ENCODE results near the gene MAP3K6.
A peak's percentile ranks its signal among the peaks of the same experiment; 100 is the strongest.

Gene MAP3K6

DNA sequence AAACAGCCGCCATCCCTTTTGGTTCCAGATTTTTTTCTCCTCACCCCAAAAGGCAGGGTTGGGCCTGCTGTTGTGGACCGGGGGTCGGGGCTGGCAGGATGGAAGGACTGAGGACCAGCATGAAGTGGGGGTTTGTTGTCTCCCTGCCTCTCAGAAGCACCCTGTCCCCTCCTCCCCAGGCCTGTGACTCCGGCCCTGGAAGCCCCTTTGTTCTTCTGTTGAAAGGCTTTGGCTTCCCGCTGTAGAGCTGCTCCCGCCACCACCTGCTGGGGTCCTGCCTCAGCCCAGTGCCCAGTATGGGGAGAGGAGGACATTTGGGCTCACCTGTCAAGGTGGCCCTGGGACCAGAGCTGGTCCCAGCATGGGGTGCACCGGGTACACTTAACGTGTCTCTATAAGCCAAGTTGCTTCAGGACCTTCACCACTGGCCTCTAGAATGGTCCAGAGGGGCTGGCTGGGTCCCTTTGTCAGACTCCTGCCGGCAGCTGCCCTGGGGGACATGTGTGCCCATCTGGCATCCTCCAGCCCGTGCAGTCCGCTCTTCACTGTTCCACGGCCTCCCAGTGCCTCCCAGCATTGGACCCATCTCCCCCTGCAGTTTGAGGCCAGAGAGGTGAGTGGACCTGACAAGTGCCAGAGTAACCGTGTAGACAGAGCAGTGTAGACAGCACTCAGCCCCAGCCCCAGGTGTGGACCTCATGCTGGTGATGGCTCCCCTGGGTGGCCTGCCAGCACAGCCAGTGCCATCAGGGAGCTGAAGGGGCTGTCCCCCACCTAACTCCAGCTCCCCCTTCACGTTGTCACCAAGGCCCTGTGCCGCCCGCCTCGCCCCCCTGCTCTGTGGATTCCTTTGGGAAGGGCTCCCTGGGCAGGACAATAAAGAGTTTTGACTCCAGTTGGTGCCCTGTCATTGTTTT lies 31.0 kb downstream of the MAP3K6 start:
- Mint-ChIP-seq H3K4me1 (ENCODE audit: low read depth) (peaks cover 36% of the 10 kb centered on the region), H3K27ac (no peak overlapping the region), H3K4me3 (no peak overlapping the region), H3K9me3 (no peaks in the 10 kb centered on the region), H3K27me3 (no peaks in the 10 kb centered on the region), H3K36me3 (ENCODE audit: low read depth) (peaks cover 76% of the 10 kb centered on the region)
- intact Hi-C loops (cut with micrococcal nuclease): no loop called here

DNA sequence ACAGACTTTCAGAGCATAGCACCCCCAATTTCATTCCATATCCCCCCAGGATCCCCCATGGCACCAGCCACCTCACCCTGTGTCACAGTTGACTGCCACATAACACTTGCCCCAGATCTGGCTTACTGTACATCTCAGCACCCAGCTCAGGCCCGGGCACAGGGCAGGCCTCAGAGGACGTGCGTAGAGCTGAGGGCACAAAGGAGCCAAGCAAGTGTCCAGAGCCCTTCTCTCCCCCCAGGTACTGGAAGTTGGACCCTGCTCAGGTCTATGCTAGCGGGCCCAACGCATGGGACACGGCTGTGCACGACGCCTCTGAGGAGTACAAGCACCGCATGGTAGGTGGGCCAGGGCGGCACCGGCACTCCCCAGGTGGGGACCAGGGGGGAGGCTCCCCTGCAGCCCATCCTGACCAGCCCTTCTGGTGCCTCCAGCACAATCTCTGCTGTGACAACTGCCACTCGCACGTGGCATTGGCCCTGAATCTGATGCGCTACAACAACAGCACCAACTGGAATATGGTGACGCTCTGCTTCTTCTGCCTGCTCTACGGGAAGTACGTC lies 33.0 kb downstream of the MAP3K6 start:
- Mint-ChIP-seq H3K4me3 (no peak overlapping the region), H3K27me3 (no peaks in the 10 kb centered on the region), H3K36me3 (ENCODE audit: low read depth) (peaks cover 94% of the 10 kb centered on the region), H3K4me1 (ENCODE audit: low read depth) (peaks cover 35% of the 10 kb centered on the region), H3K27ac (no peak overlapping the region), H3K9me3 (no peaks in the 10 kb centered on the region)
- intact Hi-C loops (cut with micrococcal nuclease): no loop called here

DNA sequence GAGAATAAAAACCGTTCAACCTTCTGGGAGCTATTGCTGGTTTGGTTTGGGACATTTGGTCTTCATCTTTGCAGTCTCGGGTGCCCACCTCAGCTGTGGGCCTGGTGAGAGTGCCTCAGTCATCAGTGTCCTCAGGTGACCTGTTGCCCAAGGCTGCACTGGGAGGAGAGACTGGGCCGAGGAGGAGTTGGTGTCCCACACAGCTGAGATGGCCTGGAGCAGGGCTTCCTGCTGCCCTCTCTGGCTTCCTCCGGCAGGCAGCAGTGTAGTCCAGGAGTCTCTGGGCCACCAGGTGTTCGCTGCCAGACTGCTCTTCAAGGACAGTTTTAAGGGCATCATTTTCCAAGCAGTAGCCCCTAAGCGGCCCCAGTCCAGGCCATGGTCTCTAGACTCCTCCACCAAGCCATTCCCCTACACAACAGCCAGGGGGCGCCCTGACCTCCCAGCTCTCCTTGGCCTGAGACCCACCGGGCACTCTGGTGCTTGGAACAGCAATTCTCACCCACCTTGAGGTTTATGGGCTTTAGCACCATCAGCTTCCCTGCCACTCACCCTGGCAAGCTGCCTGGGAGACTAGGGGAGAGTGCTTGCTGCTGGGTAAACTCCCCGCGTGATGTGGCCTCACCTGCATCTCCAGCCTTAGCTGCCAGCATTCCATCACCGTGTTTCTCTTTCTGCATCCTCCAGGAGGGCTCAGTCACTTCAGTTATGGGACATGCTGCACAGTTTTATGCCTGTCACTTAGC lies 34.1 kb downstream of the MAP3K6 start:
- Mint-ChIP-seq H3K27me3 (no peaks in the 10 kb centered on the region), H3K4me1 (ENCODE audit: low read depth) (peaks cover 44% of the 10 kb centered on the region), H3K27ac (peak overlapping the region; percentile 24), H3K9me3 (no peaks in the 10 kb centered on the region), H3K36me3 (ENCODE audit: low read depth) (peaks cover 95% of the 10 kb centered on the region), H3K4me3 (no peak overlapping the region)
- intact Hi-C loops (cut with micrococcal nuclease): no loop called here

DNA sequence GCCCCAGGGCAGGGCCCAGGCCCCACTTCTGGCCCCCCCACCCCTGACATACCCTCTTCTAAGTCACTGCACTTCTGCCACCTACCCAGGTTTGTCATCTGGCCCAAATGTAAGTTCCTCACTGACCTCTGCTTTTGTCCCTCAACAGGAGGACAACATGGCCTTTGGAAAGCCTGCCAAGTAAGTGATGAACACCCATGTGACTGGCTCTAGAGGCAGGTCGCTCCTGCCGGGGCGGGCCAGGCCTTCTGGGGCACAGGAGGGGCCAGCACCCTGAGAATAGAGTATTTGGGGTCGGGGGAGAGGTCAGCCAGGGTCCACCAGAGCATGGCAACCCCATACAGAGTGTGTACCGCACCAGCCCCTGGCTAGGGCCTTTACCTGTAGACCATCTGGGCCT lies 34.8 kb downstream of the MAP3K6 start:
- no peak overlapping the region for H3K4me3 Mint-ChIP-seq
- peaks cover 45% of the 10 kb centered on the region for H3K4me1 Mint-ChIP-seq (ENCODE audit: low read depth)
- intact Hi-C loops (cut with micrococcal nuclease): no loop called here

DNA sequence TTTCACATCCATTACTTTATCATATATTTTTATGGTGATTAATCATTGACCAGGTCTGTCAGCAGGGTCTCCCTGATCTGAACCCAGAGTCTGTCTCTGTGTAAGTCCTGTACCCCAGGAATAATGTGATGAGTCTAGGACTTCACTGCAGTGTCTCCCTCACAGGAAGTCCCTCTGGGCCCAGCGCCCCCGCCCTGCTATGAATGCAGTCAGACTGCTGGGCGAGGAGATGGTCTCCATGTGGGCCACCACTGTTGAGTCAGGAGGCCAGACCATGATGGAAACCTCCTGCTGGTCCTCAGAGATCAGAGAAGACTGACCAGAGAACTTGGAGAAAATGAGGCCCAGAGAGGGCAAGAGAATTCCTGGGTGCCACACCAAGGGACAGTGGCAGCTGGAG lies 35.3 kb downstream of the MAP3K6 start:
- no peak overlapping the region for H3K4me3 Mint-ChIP-seq
- H3K4me1 Mint-ChIP-seq (ENCODE audit: low read depth): peaks cover 50% of the 10 kb centered on the region
- no peak overlapping the region for H3K27ac Mint-ChIP-seq
- intact Hi-C loops (cut with micrococcal nuclease): no loop called here
- H3K27me3 Mint-ChIP-seq: no peaks in the 10 kb centered on the region
- H3K36me3 Mint-ChIP-seq (ENCODE audit: low read depth): peaks cover 89% of the 10 kb centered on the region
- H3K9me3 Mint-ChIP-seq: no peaks in the 10 kb centered on the region

More for the DNA sequence above, 34.8 kb downstream of the MAP3K6 start:
- Mint-ChIP-seq H3K9me3 (no peaks in the 10 kb centered on the region), H3K27me3 (no peaks in the 10 kb centered on the region), H3K27ac (peak overlapping the region; percentile 24), H3K36me3 (ENCODE audit: low read depth) (peaks cover 94% of the 10 kb centered on the region)

DNA sequence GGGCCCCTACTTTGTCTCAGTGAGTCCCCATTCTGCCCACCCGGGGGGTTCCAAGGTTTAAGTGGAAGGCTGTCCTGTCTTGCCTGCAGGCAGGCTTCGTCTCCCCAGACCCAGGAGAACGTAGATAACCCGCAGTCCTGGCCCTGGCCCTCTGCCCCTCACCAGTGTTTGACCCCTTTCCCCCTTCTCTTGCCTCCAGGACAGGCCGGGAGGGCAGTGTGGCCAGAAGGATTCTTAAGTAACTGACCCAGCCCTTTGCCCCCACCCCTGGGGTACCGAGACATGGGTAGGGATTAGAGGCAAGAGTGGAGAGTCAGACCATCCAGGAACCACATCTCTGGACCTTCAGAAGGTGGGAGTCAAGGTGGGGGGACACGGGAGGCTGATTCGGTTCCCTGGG lies 36.0 kb downstream of the MAP3K6 start:
- Mint-ChIP-seq H3K36me3 (ENCODE audit: low read depth) (peaks cover 87% of the 10 kb centered on the region), H3K4me1 (ENCODE audit: low read depth) (peaks cover 57% of the 10 kb centered on the region), H3K9me3 (no peaks in the 10 kb centered on the region), H3K27ac (no peak overlapping the region), H3K4me3 (no peak overlapping the region), H3K27me3 (no peaks in the 10 kb centered on the region)
- intact Hi-C loops (cut with micrococcal nuclease): no loop called here

DNA sequence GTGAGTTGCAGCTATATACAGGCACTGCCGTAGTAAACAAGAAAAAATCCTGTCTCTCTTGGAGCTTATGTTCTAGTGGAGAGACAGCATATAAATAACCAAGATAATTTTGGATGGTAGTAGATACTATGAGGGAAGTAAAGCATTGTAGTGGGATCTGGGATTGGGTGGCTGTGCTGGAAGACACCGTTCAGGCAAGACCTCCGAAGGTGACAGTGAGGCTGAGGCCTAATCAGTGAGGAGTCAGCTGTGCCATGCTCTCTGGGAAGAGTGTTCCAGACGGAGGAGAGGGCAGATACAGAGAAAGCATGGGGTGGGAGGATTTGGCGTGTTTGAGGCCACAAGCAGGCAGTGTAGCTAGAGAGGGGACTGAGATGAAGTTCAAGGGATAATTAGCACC lies 38.8 kb downstream of the MAP3K6 start:
- H3K27me3 Mint-ChIP-seq: no peaks in the 10 kb centered on the region
- H3K4me3 Mint-ChIP-seq: no peak overlapping the region
- no peak overlapping the region for H3K27ac Mint-ChIP-seq
- intact Hi-C loops (cut with micrococcal nuclease): no loop called here
- peaks cover 83% of the 10 kb centered on the region for H3K36me3 Mint-ChIP-seq (ENCODE audit: low read depth)
- no peaks in the 10 kb centered on the region for H3K9me3 Mint-ChIP-seq
- H3K4me1 Mint-ChIP-seq (ENCODE audit: low read depth): peaks cover 77% of the 10 kb centered on the region

DNA sequence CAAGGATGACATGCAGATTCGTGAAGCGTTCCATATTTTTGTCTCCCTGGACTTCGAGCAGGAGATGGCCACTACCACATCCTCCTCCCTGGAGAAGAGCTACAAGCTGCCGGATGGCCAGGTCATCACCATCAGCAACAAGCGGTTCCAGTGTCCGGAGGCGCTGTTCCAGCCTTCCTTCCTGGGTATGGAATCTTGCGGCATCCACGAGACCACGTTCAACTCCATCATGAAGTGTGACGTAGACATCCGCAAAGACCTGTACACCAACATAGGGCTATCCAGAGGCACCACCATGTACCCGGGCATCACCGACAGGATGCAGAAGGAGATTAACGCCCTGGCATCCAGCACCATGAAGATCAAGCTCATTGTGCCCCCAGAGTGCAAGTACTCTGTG lies 41.5 kb downstream of the MAP3K6 start:
- intact Hi-C loops (cut with micrococcal nuclease): no loop called here
- no peaks in the 10 kb centered on the region for H3K27me3 Mint-ChIP-seq
- peaks cover 53% of the 10 kb centered on the region for H3K4me1 Mint-ChIP-seq (ENCODE audit: low read depth)
- peaks cover 64% of the 10 kb centered on the region for H3K36me3 Mint-ChIP-seq (ENCODE audit: low read depth)
- H3K9me3 Mint-ChIP-seq: no peaks in the 10 kb centered on the region
- H3K27ac Mint-ChIP-seq: no peak overlapping the region
- no peak overlapping the region for H3K4me3 Mint-ChIP-seq

DNA sequence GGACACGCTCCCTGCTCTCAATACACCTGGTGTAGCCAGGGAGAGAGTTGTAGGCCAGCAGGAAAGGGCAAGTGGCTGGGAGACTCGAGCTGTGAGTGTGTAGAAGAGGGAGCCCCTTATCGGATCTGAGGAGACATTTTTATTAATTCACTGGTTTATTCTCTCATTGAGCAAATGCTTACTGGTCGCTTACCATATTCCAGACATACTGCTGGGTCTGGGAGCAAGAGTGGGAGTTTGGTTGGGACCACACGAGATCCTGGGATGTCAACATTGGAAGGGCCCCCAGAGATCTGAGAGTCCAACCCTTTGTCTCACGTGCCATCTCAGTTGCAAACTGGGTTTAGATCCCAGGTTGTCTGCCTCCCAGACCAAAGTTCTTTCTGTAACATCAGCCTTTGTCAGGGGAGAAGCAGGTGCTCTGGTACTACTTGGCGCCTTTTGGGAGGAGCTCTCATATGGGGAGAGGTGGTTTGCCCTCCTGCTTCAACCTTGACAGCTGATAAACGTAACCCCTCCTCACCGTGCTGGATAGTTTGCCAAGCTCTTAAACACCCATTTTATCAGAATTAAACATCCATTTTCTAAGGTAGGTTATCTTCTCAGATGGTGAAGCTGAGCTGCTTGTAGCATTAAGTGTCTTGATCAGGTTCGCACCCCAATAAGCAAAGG lies 44.1 kb downstream of the MAP3K6 start:
- intact Hi-C loops (cut with micrococcal nuclease): no loop called here
- H3K27me3 Mint-ChIP-seq: peaks cover 10% of the 10 kb centered on the region
- H3K9me3 Mint-ChIP-seq: no peaks in the 10 kb centered on the region
- peaks cover 46% of the 10 kb centered on the region for H3K4me1 Mint-ChIP-seq (ENCODE audit: low read depth)
- H3K27ac Mint-ChIP-seq: peak overlapping the region; percentile 94
- peaks cover 38% of the 10 kb centered on the region for H3K36me3 Mint-ChIP-seq (ENCODE audit: low read depth)
- peak overlapping the region; percentile 92 for H3K4me3 Mint-ChIP-seq

DNA sequence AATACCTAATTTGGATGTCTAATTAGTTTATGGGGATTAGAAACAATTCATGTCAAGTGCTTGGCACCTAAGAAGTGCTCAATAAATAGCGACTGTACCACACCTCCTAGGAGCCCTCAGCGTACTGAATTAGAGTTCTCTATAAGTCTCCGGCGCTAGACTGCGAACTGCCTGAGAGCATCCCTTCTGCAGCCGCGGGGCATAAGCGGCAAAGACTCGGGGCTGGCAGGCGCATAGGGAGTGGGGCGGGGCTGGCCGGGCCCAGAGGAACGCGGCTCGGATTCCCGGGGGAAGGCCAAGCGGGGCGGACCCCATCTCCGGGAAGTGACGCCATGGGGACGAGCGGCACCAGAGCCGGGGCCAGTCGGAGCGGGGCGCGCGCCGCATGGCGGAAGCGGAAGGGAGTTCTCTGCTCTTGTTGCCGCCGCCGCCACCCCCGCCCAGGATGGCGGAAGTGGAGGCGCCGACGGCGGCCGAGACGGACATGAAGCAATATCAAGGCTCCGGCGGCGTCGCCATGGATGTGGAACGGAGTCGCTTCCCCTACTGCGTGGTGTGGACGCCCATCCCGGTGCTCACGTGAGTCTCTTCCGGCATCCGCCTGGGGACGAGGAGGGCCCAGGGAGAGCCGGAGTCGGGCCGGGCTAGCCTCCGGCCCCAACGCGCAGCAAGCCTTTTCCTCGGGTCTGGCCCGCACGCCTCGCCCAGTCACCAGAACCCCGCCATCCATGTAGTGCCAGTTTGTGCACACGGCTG lies 44.8 kb downstream of the MAP3K6 start, which contains the start of gene TMEM222:
TSS of gene TMEM222 (plus strand) at position 351 of the 756 bp plus-strand sequence. CDS start at position 386, 35 bp downstream.
- intact Hi-C loops (cut with micrococcal nuclease): no loop called here
- Mint-ChIP-seq H3K36me3 (ENCODE audit: low read depth) (peaks cover 36% of the 10 kb centered on the region), H3K9me3 (no peaks in the 10 kb centered on the region), H3K4me1 (ENCODE audit: low read depth) (peaks cover 45% of the 10 kb centered on the region), H3K27me3 (peaks cover 13% of the 10 kb centered on the region), H3K4me3 (peak within 1 kb of the TSS; percentile 92), H3K27ac (peak within 1 kb of the TSS; percentile 94)

DNA sequence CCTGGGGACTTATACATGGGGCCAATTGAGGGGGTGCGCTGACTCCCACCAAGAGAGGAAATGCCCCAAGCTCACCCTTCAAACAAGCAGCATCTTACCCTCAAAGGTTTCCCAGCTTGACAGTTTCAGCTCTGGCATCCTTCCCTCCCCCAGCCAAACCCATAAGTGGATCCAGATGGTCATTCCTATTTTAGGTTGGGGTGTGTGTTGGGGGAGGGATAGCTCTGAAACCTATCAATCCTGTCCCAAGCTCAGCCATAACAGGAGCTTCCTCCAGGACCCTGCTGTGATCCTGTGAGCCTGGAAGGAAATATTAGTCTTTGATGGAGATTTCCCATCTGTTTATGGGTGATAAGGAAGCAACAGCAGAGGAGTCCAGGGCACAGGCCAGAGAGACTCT lies 48.2 kb downstream of the MAP3K6 start:
- Mint-ChIP-seq H3K27ac (peak overlapping the region; percentile 43), H3K27me3 (peaks cover 19% of the 10 kb centered on the region), H3K9me3 (no peaks in the 10 kb centered on the region), H3K4me3 (no peak overlapping the region), H3K36me3 (ENCODE audit: low read depth) (peaks cover 9% of the 10 kb centered on the region), H3K4me1 (ENCODE audit: low read depth) (peaks cover 13% of the 10 kb centered on the region)
- intact Hi-C loops (cut with micrococcal nuclease): no loop called here

DNA sequence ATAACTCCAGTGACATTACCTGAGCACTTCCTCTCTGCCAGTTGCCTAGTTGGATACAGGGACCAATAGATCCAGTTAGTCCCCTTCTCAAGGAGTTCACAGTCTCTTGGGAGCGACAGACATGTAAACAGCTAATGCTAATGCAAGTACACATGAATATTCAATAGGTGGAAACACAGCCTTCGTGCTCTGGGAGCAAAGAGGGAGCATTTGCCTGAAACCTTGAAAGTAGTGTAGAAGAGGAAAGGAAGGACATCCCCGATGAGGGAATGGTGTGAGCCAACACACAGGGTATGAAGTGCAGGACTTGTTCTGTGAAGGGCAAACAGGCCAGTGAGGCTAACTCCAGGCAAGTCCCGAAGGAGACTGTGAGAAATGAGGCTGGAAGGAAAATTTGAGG lies 48.6 kb downstream of the MAP3K6 start:
- peaks cover 20% of the 10 kb centered on the region for H3K27me3 Mint-ChIP-seq
- H3K4me1 Mint-ChIP-seq (ENCODE audit: low read depth): peaks cover 9% of the 10 kb centered on the region
- peak overlapping the region; percentile 43 for H3K27ac Mint-ChIP-seq
- no peak overlapping the region for H3K4me3 Mint-ChIP-seq
- no peaks in the 10 kb centered on the region for H3K9me3 Mint-ChIP-seq
- peaks cover 8% of the 10 kb centered on the region for H3K36me3 Mint-ChIP-seq (ENCODE audit: low read depth)
- intact Hi-C loops (cut with micrococcal nuclease): no loop called here

DNA sequence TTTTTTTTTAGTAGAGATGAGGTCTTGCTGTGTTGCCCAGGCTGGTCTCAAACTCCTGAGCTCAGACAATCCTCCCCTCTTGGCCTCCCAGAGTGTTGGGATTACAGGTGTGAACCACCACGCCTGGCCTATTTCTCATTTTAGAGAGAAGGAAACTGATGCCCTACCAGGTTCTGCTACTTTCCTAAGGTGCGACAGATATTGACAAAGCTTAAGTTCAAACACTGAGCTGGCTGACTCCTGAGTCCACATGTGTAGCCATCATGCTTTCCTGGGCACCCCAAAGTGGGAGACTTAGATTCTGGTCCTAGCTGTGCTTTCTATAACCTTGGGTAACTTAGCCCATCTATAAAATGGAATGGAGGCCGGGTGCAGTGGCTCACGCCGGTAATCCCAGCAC lies 49.9 kb downstream of the MAP3K6 start:
- Mint-ChIP-seq H3K9me3 (no peaks in the 10 kb centered on the region), H3K27me3 (peaks cover 20% of the 10 kb centered on the region), H3K36me3 (ENCODE audit: low read depth) (no peaks in the 10 kb centered on the region), H3K27ac (no peak overlapping the region), H3K4me1 (ENCODE audit: low read depth) (peaks cover 9% of the 10 kb centered on the region), H3K4me3 (no peak overlapping the region)
- intact Hi-C loops (cut with micrococcal nuclease): no loop called here
